GM18526 (cell line): ENCODE data around the gene ZSWIM8.

Source experiments
- POLR2A ChIP-seq: IDR thresholded peaks from 3 replicates; pipeline ENCODE4 v1.6.1; 2011; ENCODE audit not compliant: insufficient read length; ENCODE audit errors: extremely low read depth

Gene ZSWIM8

GRCh38 chr10:73785211-73785720 is at the start of gene ZSWIM8:
Gene ZSWIM8, plus strand, starts transcription at chr10:73785606. Its CDS starts 273 bp downstream, at chr10:73785879.
- TF ChIP-seq POLR2A: peak; percentile 61

- no peak for TF ChIP-seq POLR2A
Observed at GRCh38 chr10:73742454-73742734, 43.0 kb upstream of the ZSWIM8 start.

- TF ChIP-seq POLR2A: no peak
Observed at GRCh38 chr10:73743327-73743904, 42.0 kb upstream of the ZSWIM8 start.

- peak; percentile 74 for TF ChIP-seq POLR2A
Observed at GRCh38 chr10:73743905-73744663, 41.3 kb upstream of the ZSWIM8 start, which contains the start of gene SEC24C. Gene SEC24C, plus strand, starts transcription at chr10:73744372. Its CDS starts 2,461 bp downstream, at chr10:73746833.

- no peak for TF ChIP-seq POLR2A
Observed at GRCh38 chr10:73744664-73744975, 40.8 kb upstream of the ZSWIM8 start.

GRCh38 chr10:73746721-73747120 is 38.7 kb upstream of the ZSWIM8 start:
- no peak for TF ChIP-seq POLR2A

- TF ChIP-seq POLR2A: no peak
Observed at GRCh38 chr10:73750819-73751218, 34.6 kb upstream of the ZSWIM8 start.

GRCh38 chr10:73756183-73756582 is 29.2 kb upstream of the ZSWIM8 start:
- TF ChIP-seq POLR2A: no peak

GRCh38 chr10:73758704-73759511 is 26.5 kb upstream of the ZSWIM8 start:
- TF ChIP-seq POLR2A: no peak

- TF ChIP-seq POLR2A: no peak
Observed at GRCh38 chr10:73759512-73760115, 25.8 kb upstream of the ZSWIM8 start.

- TF ChIP-seq POLR2A: no peak
Observed at GRCh38 chr10:73761781-73762180, 23.6 kb upstream of the ZSWIM8 start.

GRCh38 chr10:73762915-73763314 is 22.5 kb upstream of the ZSWIM8 start:
- no peak for TF ChIP-seq POLR2A

- TF ChIP-seq POLR2A: no peak
Observed at GRCh38 chr10:73763343-73763742, 22.1 kb upstream of the ZSWIM8 start.

GRCh38 chr10:73765066-73765465 is 20.3 kb upstream of the ZSWIM8 start:
- TF ChIP-seq POLR2A: no peak

- TF ChIP-seq POLR2A: no peak
Observed at GRCh38 chr10:73768881-73769280, 16.5 kb upstream of the ZSWIM8 start.

GRCh38 chr10:73769396-73769795 is 16.0 kb upstream of the ZSWIM8 start:
- no peak for TF ChIP-seq POLR2A
